ENCODE measurements around the gene TXNDC5.

DNA sequence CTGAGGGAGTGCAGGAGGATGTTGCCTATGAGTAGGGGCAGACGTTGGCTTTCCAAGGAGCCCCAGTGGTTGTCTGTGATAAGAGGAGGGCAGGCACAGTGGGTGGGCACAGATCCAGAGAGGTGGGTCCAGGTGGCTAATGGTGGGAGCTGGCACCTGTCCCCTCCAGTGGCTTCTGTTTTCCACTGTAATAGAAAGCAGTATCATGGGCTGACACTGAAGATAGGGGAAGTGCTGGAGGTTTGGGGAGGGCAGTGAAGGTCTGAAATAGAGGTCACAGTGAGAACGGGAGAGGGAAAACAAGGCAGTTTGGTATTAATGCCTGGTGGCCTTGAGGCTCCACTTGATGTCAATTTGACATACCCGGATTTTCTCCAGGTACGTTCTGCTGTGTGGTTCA is 10.5 kb upstream of the TXNDC5 start:
- TF ChIP-seq EP300 (IDR thresholded peaks at IDR 0.05) (no peak), POLR2A (IDR thresholded peaks at IDR 0.05) (no peak), POLR2AphosphoS5 (IDR thresholded peaks at IDR 0.05) (no peak)
- TF ChIP-seq, protein P1, sequence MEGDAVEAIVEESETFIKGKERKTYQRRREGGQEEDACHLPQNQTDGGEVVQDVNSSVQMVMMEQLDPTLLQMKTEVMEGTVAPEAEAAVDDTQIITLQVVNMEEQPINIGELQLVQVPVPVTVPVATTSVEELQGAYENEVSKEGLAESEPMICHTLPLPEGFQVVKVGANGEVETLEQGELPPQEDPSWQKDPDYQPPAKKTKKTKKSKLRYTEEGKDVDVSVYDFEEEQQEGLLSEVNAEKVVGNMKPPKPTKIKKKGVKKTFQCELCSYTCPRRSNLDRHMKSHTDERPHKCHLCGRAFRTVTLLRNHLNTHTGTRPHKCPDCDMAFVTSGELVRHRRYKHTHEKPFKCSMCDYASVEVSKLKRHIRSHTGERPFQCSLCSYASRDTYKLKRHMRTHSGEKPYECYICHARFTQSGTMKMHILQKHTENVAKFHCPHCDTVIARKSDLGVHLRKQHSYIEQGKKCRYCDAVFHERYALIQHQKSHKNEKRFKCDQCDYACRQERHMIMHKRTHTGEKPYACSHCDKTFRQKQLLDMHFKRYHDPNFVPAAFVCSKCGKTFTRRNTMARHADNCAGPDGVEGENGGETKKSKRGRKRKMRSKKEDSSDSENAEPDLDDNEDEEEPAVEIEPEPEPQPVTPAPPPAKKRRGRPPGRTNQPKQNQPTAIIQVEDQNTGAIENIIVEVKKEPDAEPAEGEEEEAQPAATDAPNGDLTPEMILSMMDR (IDR thresholded peaks at IDR 0.05), result no peak

Measured in upper lobe of left lung (tissue), 4 donors.